ENCODE data around the gene FRAS1. TPM values are rescaled to one million over a fixed set of nuclear protein-coding genes. Genes with fewer than 3 reads are reported as not detected.
"Not testable (repeated sequence)": the region's sequence is repeated elsewhere in the genome, so short reads cannot be mapped to it uniquely, and the experiment has no call there.

FRAS1 gene
- total and polyA plus RNA-seq, 4 donors, result 0.08 to 1.4 (median 0.87) TPM; not detected in 1

DNA sequence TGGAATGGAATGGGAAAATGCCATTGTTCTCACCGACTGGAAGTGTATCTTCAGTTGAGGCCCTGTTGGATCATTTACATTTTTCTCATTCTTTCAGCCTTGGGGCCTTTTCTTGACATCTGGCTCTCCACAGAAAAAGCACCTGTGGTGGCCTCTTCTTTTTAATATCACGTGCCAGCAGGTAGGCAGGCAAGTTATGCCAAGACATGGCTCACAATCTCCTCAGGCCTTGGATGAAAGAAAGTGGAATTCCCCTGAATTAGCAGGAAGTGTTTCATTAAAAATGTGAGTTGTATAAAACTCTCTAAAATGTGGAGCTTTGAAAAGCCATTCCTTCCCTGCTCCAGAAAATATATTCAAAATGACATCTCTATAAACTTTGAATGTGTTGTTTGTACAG, 122.1 kb downstream of the FRAS1 start:
- no peak for ATAC-seq (ENCODE audit: low FRiP score)
- 55 to 59% methylated on average over 2 of the region's 2 CpGs for WGBS, 2 donors
- H3K4me3 ChIP-seq (ENCODE audit: low read length in 2 of 2), result no peak overlapping the region

DNA sequence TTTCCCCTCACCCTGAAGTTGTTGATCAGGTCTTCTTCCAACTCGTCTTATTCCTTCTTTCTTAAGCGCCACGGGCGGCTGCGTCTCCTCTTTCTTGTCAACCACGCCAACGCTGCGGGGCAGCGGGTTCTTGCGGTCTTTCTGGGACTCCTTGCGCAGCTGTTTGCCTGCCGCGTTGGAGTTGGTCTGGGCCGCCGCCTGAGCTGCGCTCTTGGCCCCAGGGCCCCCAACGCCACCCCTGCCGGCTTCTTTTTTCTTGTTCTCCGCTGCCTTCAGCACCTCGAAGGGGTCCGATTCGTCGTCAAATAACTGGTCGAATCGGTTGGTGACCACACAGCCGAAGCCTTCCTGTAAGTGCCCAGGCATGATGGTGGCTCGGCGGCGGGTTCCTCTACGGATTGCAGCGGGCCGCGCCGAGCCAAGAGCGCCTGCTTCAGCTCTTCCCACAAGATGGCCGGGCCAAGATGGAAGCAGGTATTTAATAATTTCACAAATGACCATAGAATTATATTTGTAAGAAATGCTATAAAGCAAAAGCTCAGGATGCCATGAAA, 124.6 kb downstream of the FRAS1 start:
- H3K27ac ChIP-seq (ENCODE audit: low read depth in 1 of 2, low read length in 2 of 2); H3K9me3 ChIP-seq (ENCODE audit: control insufficient read depth, low read length); H3K4me3 ChIP-seq (ENCODE audit: low read length in 2 of 2); intact Hi-C loops (cut with DNase I); ATAC-seq (ENCODE audit: low FRiP score); H3K27me3 ChIP-seq (ENCODE audit: control insufficient read depth in 1 of 2, insufficient read depth in 2 of 2, low read length in 1 of 2); DNase-seq; H3K4me1 ChIP-seq (ENCODE audit: control insufficient read depth in 1 of 2, insufficient read depth in 2 of 2, low read length in 2 of 2); H3K36me3 ChIP-seq (ENCODE audit: control insufficient read depth in 1 of 2, insufficient read depth in 2 of 2, low read length in 1 of 2): not testable (repeated sequence)
- WGBS, 2 donors, result 97 to 99% methylated on average over 36 of the region's 36 CpGs

More for the DNA sequence above, 122.1 kb downstream of the FRAS1 start:
- Histone ChIP-seq H3K9me3 (ENCODE audit: control insufficient read depth, low read length) (peaks cover 2% of the 10 kb centered on the region), H3K36me3 (ENCODE audit: control insufficient read depth in 1 of 2, insufficient read depth in 2 of 2, low read length in 1 of 2) (no peaks in the 10 kb centered on the region), H3K27me3 (ENCODE audit: control insufficient read depth in 1 of 2, insufficient read depth in 2 of 2, low read length in 1 of 2) (peaks cover 0 to 2% of the 10 kb centered on the region in 2 donors), H3K4me1 (ENCODE audit: control insufficient read depth in 1 of 2, insufficient read depth in 2 of 2, low read length in 2 of 2) (no peaks in the 10 kb centered on the region), H3K27ac (ENCODE audit: low read depth in 1 of 2, low read length in 2 of 2) (no peak overlapping the region)
- DNase-seq, result no peak
- intact Hi-C loops (cut with DNase I), result no loop called here

- DNase-seq (no peak), ATAC-seq (ENCODE audit: low FRiP score) (no peak)
- H3K4me1 ChIP-seq (ENCODE audit: control insufficient read depth in 1 of 2, insufficient read depth in 2 of 2, low read length in 2 of 2), result no peaks in the 10 kb centered on the region
- no peak overlapping the region for H3K4me3 ChIP-seq (ENCODE audit: low read length in 2 of 2)
- H3K27me3 ChIP-seq (ENCODE audit: control insufficient read depth in 1 of 2, insufficient read depth in 2 of 2, low read length in 1 of 2), result no peaks in the 10 kb centered on the region
- no peaks in the 10 kb centered on the region for H3K9me3 ChIP-seq (ENCODE audit: control insufficient read depth, low read length)
- no peak overlapping the region for H3K27ac ChIP-seq (ENCODE audit: low read depth in 1 of 2, low read length in 2 of 2)
- intact Hi-C loops (cut with DNase I), result no loop called here
- no peaks in the 10 kb centered on the region for H3K36me3 ChIP-seq (ENCODE audit: control insufficient read depth in 1 of 2, insufficient read depth in 2 of 2, low read length in 1 of 2)
Observed at GRCh38 chr4:78184584-78184983, 127.5 kb downstream of the FRAS1 start.

- no peak for ATAC-seq (ENCODE audit: low FRiP score)
- no peaks in the 10 kb centered on the region for H3K4me1 ChIP-seq (ENCODE audit: control insufficient read depth in 1 of 2, insufficient read depth in 2 of 2, low read length in 2 of 2)
- no peak overlapping the region for H3K4me3 ChIP-seq (ENCODE audit: low read length in 2 of 2)
- DNase-seq, result no peak
- WGBS, 2 donors, result 58 to 63% methylated on average over 2 of the region's 2 CpGs
- no peaks in the 10 kb centered on the region for H3K27me3 ChIP-seq (ENCODE audit: control insufficient read depth in 1 of 2, insufficient read depth in 2 of 2, low read length in 1 of 2)
- no peak overlapping the region for H3K27ac ChIP-seq (ENCODE audit: low read depth in 1 of 2, low read length in 2 of 2)
- intact Hi-C loops (cut with DNase I), result no loop called here
- H3K9me3 ChIP-seq (ENCODE audit: control insufficient read depth, low read length), result no peaks in the 10 kb centered on the region
- no peaks in the 10 kb centered on the region for H3K36me3 ChIP-seq (ENCODE audit: control insufficient read depth in 1 of 2, insufficient read depth in 2 of 2, low read length in 1 of 2)
Observed at GRCh38 chr4:78185117-78185516, 128.0 kb downstream of the FRAS1 start.

GRCh38 chr4:78186597-78187543, 129.7 kb downstream of the FRAS1 start:
- Histone ChIP-seq H3K4me3 (ENCODE audit: low read length in 2 of 2) (no peak overlapping the region), H3K4me1 (ENCODE audit: control insufficient read depth in 1 of 2, insufficient read depth in 2 of 2, low read length in 2 of 2) (no peaks in the 10 kb centered on the region), H3K27ac (ENCODE audit: low read depth in 1 of 2, low read length in 2 of 2) (no peak overlapping the region), H3K9me3 (ENCODE audit: control insufficient read depth, low read length) (no peaks in the 10 kb centered on the region), H3K36me3 (ENCODE audit: control insufficient read depth in 1 of 2, insufficient read depth in 2 of 2, low read length in 1 of 2) (no peaks in the 10 kb centered on the region), H3K27me3 (ENCODE audit: control insufficient read depth in 1 of 2, insufficient read depth in 2 of 2, low read length in 1 of 2) (no peaks in the 10 kb centered on the region)
- DNase-seq, result no peak
- ATAC-seq (ENCODE audit: low FRiP score), result no peak
- WGBS, 2 donors, result 68 to 78% methylated on average over 6 of the region's 6 CpGs
- intact Hi-C loops (cut with DNase I), result no loop called here

- intact Hi-C loops (cut with DNase I), result no loop called here
- 86 to 90% methylated on average over 1 of the region's 1 CpG for WGBS, 2 donors
- Histone ChIP-seq H3K4me1 (ENCODE audit: control insufficient read depth in 1 of 2, insufficient read depth in 2 of 2, low read length in 2 of 2) (no peaks in the 10 kb centered on the region), H3K36me3 (ENCODE audit: control insufficient read depth in 1 of 2, insufficient read depth in 2 of 2, low read length in 1 of 2) (no peaks in the 10 kb centered on the region), H3K27me3 (ENCODE audit: control insufficient read depth in 1 of 2, insufficient read depth in 2 of 2, low read length in 1 of 2) (no peaks in the 10 kb centered on the region), H3K4me3 (ENCODE audit: low read length in 2 of 2) (no peak overlapping the region), H3K27ac (ENCODE audit: low read depth in 1 of 2, low read length in 2 of 2) (no peak overlapping the region), H3K9me3 (ENCODE audit: control insufficient read depth, low read length) (no peaks in the 10 kb centered on the region)
- no peak for ATAC-seq (ENCODE audit: low FRiP score)
- DNase-seq, result no peak
Observed at GRCh38 chr4:78190068-78190467, 132.9 kb downstream of the FRAS1 start.

GRCh38 chr4:78190595-78190994, 133.5 kb downstream of the FRAS1 start:
- ATAC-seq (ENCODE audit: low FRiP score) (no peak), DNase-seq (no peak)
- Histone ChIP-seq H3K27ac (ENCODE audit: low read depth in 1 of 2, low read length in 2 of 2) (no peak overlapping the region), H3K4me3 (ENCODE audit: low read length in 2 of 2) (no peak overlapping the region), H3K36me3 (ENCODE audit: control insufficient read depth in 1 of 2, insufficient read depth in 2 of 2, low read length in 1 of 2) (no peaks in the 10 kb centered on the region), H3K9me3 (ENCODE audit: control insufficient read depth, low read length) (no peaks in the 10 kb centered on the region), H3K27me3 (ENCODE audit: control insufficient read depth in 1 of 2, insufficient read depth in 2 of 2, low read length in 1 of 2) (no peaks in the 10 kb centered on the region), H3K4me1 (ENCODE audit: control insufficient read depth in 1 of 2, insufficient read depth in 2 of 2, low read length in 2 of 2) (no peaks in the 10 kb centered on the region)
- intact Hi-C loops (cut with DNase I), result no loop called here

GRCh38 chr4:78197947-78198346, 140.8 kb downstream of the FRAS1 start:
- Histone ChIP-seq H3K27ac (ENCODE audit: low read depth in 1 of 2, low read length in 2 of 2) (no peak overlapping the region), H3K4me3 (ENCODE audit: low read length in 2 of 2) (no peak overlapping the region), H3K9me3 (ENCODE audit: control insufficient read depth, low read length) (no peaks in the 10 kb centered on the region), H3K27me3 (ENCODE audit: control insufficient read depth in 1 of 2, insufficient read depth in 2 of 2, low read length in 1 of 2) (no peaks in the 10 kb centered on the region), H3K4me1 (ENCODE audit: control insufficient read depth in 1 of 2, insufficient read depth in 2 of 2, low read length in 2 of 2) (no peaks in the 10 kb centered on the region), H3K36me3 (ENCODE audit: control insufficient read depth in 1 of 2, insufficient read depth in 2 of 2, low read length in 1 of 2) (no peaks in the 10 kb centered on the region)
- intact Hi-C loops (cut with DNase I), result no loop called here
- DNase-seq (no peak), ATAC-seq (ENCODE audit: low FRiP score) (no peak)
- 79 to 81% methylated on average over 4 of the region's 4 CpGs for WGBS, 2 donors

DNA sequence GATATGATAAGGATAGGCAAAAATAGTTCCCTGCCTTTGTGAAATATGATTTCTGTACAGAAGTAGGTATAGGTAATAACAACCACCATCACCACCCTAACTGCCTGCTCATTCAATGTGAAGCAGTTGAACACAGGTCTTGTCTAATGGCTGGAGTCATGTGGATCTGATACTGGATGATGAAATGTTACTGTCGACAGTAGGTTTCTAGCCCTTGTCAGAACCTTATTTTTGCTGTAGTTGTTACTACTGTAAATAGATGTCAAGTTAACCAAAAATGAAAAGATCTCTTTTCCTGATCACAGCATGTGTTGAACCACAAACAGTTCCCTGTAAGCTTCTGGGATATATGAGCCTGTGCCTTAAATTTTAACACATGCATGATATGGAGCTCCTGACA, 142.9 kb downstream of the FRAS1 start:
- Histone ChIP-seq H3K27ac (ENCODE audit: low read depth in 1 of 2, low read length in 2 of 2) (no peak overlapping the region), H3K36me3 (ENCODE audit: control insufficient read depth in 1 of 2, insufficient read depth in 2 of 2, low read length in 1 of 2) (no peaks in the 10 kb centered on the region), H3K4me1 (ENCODE audit: control insufficient read depth in 1 of 2, insufficient read depth in 2 of 2, low read length in 2 of 2) (no peaks in the 10 kb centered on the region), H3K4me3 (ENCODE audit: low read length in 2 of 2) (no peak overlapping the region), H3K9me3 (ENCODE audit: control insufficient read depth, low read length) (no peaks in the 10 kb centered on the region), H3K27me3 (ENCODE audit: control insufficient read depth in 1 of 2, insufficient read depth in 2 of 2, low read length in 1 of 2) (no peaks in the 10 kb centered on the region)
- DNase-seq, result no peak
- WGBS, 2 donors, result 46 to 53% methylated on average over 1 of the region's 1 CpG
- ATAC-seq (ENCODE audit: low FRiP score), result no peak
- intact Hi-C loops (cut with DNase I), result no loop called here

All from aorta (tissue), 5 donors.